Globus pallidus (tissue), 1 donor: ENCODE data around the gene AKR1D1.
"Not testable (repeated sequence)": the region's sequence is repeated elsewhere in the genome, so short reads cannot be mapped to it uniquely, and the experiment has no call there.

Source experiments
- DNase-seq: peaks from one replicate; pipeline ENCODE4 v3.0.0-alpha.2; 2015; ENCODE audit warnings: low spot score

The AKR1D1 gene, protein sequence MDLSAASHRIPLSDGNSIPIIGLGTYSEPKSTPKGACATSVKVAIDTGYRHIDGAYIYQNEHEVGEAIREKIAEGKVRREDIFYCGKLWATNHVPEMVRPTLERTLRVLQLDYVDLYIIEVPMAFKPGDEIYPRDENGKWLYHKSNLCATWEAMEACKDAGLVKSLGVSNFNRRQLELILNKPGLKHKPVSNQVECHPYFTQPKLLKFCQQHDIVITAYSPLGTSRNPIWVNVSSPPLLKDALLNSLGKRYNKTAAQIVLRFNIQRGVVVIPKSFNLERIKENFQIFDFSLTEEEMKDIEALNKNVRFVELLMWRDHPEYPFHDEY

DNA sequence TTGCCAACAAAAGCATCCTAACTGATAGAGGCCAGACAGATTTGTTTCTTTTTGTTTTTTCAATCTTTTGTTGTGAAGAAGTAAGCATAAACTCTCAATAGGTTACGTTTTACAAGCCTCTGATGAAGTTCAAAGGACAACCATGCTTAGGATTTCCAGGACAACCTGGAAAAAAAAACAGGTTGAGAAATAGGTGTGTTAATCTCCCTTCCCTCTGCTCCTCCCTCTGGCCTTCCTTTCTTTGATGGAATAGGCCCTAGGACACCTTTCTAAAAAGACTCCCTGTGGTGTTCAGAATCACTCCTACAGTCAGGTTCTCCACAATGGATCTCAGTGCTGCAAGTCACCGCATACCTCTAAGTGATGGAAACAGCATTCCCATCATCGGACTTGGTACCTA is at the start of gene AKR1D1:
Gene AKR1D1, plus strand, starts transcription at position 264 of the 400 bp plus-strand sequence. Its CDS starts 60 bp downstream, at position 324.
- no peak for DNase-seq

DNA sequence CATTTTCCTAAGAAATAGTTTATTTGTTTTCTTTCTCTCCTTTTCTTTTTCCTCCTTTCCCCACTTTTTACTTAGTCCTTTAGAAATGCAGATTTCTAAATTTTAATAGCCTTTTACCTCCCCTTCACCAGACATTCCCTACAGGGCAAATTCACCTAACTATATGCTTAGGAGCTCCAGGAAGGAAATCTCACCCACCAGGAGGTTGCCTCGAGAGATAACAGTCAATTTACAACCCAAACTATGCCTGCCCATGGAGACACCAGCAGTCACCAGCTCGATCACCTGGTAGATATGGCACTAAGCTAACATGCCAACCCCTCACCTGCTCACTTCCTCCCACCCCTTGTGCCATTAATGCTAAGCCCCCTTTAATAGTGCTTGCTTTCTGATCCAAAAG is 49.2 kb upstream of the AKR1D1 start:
- no peak for DNase-seq

DNA sequence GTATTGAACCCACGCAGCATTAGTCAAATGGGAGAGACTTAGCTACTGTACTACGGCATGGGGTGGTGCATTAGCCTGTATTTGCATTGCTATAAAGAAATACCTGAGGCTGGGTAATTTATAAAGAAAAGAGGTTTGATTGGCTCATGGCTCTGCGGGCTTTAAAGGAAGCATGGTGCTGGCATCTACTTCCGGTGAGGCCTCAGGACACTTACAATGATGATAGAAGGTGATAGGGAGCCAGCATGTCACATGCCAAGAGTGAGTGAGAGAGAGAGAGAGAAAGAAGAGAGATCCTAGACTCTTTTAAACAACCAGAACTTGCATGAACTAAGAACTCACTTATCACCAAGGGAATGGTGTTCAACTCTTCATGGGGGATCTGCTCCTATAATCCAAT is 47.1 kb upstream of the AKR1D1 start:
- no peak for DNase-seq

DNA sequence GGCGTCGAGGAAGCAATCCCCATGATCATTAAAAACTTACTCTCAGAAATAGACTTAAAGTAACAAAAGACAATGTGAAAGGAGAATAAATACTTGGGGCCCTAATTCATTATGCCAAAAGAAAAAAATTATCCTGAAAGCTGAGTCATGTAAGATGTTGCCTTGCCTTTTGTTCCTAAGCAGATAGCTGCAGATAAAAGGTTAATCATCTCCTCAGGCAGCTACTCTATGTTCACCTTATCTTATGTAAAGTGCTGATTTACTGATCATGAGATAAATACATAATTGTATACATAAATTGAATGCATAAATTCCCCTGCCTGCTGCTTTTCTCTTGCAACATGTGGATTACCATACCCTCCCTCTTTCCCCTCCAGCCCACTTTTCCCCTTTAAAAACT is 46.3 kb upstream of the AKR1D1 start:
- DNase-seq: no peak

DNA sequence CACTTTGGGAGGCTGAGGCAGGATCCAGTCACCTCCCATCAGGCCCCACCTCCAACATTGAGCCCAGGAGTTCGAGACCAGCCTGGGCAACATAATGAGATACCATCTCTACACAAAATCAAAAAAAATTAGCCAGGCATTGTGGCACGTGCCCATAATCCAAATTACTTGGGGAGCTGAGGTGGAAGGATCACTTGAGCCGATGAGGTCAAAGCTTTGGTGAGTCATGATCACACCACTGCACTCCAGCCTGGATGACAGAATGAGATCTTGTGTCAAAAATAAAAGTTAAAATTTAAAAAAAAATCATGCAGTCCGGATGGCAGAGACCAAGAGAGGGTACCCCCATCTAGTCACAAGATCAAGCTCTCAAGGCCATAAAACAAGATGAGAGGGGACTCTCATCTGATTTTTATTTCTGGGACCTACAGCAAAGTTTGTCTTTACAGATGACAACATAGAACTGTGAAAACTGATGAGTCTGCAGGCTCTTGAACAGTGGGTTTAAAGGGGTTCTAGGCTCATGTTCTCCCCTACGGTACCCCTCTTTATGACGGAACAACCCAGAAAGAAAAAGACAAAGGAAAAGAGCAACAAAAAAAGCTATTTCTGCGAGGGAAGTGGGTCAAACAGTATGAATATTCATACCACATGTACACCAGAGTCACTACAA is 45.4 kb upstream of the AKR1D1 start:
- no peak for DNase-seq

DNA sequence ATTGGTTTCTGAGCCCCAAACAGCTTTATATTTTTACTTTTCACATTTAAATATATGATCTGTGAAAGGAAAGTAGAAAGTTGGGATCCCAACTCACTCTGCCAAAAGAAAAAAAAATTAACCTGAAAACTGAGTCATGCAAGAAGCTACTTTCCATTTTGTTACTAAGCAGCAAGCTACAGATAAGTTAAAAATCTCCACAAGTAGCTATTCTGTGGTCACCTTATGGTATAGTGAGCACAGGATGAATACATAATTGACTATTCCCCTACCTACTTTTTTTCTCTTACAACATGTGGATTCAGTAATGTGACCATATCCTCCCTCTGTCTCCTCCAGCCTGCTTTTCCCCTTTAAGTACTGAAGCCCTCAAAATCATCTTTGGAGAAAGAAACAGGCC is 44.1 kb upstream of the AKR1D1 start:
- no peak for DNase-seq

DNA sequence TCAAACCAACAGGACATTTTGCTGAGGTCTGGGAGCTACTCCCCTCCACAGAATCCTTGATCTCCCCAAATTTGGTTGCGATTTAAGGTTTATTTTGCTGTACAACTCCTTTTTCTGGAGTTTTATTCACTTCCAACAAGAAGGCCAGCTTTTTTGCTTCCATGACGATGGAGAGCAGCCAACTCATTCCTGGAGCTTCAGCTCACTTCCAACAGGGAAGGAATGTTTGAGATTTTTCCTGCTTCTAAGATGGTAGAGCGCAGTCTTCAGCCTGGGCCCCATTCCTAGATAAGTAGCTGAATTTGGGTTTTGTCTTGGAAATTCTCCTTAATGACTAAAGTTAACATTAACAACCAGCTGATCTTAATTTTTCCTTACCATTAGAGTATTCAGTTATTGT is 43.5 kb upstream of the AKR1D1 start:
- no peak for DNase-seq

DNA sequence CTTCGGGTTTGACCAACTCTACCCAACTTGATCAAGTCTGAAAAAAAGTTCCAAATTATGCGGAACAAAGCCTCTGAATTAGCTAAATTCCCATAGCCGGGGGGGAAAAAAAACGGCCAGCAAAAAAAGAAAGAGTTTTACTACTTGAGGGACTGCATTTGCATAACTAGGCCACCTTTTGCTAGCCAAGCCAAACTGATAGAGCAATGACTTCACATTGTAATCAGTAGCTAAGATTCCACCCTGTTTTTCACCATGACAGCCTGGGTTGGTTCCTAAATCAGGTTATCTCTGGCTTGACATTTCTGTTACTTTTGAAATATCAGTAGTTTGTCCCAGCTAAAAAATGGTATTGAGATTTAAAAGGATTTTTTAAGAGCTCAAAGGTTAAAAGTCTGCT is 43.0 kb upstream of the AKR1D1 start:
- no peak for DNase-seq

DNA sequence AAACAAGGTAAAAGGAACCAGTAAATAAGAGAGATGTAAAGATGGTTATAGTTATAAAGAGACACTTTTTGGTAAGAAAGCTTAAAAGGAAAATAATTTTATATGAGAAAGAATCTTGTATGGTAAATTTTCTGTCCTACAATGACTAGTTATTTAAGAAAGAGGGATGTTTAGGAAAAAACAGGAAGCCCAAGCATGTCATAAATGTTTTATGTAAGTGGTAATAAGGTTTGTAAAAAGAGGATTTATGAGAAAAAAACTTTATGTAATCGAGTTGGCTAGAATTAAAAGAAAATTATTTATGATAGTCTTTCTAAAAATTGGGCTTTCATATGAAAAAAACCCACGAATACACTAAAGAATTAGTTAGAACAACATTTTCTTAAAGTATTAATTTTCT is 40.1 kb upstream of the AKR1D1 start:
- no peak for DNase-seq

DNA sequence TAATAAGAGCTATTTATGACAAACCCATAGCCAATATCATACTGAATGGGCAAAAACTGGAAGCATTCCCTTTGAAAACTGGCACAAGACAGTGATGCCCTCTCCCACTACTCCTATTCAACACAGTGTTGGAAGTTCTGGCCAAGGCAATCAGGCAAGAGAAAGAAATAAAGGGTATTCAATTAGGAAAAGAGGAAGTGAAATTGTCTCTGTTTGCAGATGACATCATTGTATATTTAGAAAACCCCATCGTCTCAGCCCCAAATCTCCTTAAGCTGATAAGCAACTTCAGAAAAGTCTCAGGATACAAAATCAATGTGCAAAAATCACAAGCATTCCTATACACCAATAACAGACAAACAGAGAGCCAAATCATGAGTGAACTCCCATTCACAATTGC is 36.2 kb upstream of the AKR1D1 start:
- not testable (repeated sequence) for DNase-seq

DNA sequence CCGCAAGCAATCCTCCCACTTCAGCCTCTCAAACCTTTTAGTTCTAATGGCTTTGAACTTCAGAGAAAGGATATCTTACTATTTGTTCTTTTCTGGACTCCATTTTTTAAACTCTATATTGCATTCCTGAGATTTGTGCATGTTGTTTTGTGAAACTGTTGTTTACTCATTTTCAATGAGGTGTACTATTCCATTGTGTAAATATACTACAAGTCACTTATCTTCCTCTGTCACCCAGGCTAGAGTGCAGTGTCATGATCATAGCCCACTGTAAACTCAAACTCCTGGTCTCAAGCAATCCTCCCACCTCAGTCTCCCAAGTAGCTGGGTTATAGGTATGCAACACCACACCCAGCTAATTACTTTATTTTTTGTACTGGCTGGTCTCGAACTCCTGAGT is 31.4 kb upstream of the AKR1D1 start:
- DNase-seq: no peak

DNA sequence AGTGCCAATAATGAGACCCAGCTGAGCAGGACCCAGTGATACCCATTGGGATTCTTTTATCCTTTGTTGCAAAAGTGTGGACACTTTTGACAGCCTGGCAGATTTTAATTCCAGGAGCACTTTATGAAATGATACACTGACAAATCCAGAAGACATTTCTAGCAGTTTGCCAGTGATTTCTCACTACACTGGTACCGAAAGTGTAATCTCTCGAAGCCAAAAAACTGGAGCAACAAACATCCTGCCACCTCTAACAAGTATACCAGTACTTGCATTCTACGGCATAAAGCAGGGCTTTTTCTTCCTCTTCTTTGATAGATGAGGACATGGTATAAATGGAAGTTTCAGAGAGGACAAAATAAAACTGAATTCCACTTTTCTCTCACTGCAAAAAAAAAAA is 28.4 kb upstream of the AKR1D1 start:
- DNase-seq: no peak

DNA sequence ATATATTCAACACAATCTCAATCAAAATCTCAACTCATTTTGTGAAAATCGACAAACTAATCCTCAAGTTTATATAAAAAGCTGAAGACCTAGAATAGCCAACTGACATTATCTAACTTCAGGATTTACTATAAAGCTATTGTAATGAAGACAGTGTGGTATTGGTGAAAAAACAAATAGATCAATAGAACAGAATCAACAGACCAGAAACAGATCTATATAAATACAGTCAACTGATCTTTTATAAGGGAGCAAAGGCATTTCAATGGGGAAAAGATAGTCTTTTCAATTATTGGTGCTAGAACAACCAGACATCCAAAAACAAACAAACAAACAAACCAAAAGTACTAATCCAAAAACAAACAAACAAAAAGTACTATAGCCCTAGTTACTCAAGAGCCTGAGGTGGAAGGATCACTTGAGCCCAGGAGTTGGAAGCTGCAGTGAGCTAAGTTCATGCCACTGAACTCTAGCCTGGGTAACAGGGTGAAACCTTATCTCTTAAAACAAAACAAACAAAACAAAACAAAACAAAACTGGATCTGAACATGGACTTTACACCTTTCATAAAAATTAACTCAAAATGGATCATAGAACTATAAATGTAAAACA is 26.6 kb upstream of the AKR1D1 start:
- DNase-seq: no peak

DNA sequence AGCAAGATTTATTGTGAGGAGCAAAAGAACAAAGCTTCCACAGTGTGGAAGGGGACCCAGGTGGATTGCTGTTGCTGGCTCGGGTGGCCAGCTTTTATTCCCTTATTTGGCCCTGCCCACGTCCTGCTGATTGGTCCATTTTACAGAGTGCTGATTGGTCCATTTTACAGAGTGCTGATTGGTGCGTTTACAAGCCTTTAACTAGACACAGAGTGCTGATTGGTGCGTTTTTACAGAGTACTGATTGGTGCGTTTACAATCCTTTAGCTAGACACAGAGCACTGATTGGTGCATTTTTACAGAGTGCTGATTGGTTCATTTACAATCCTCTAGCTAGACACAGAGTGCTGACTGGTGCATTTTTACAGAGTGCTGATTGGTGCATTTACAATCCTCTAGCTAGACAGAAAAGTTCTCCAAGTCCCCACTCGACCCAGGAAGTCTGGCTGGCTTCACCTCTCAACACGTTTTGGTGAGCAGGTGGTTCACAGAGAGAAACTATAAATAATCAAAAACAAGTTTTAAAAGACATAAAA is 24.5 kb upstream of the AKR1D1 start:
- not testable (repeated sequence) for DNase-seq

DNA sequence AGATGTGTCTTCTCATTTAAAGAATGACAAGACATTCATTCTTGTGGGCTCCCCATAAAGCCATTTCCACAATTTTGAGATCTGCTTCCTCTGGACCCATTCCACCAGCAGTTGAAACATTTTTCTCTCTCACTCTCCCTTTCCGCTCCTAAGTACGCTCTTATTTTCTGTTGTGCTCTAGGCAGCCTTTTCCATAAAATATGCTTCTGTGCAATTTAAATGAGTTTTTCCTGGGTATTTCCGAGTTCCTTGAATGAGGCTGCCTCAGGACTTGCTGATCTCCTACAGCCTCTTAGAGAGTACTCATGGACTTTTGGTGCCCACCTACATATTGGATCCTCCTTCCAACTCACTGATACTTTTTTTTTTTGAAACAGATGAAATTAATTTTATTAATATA is 23.6 kb upstream of the AKR1D1 start:
- no peak for DNase-seq

DNA sequence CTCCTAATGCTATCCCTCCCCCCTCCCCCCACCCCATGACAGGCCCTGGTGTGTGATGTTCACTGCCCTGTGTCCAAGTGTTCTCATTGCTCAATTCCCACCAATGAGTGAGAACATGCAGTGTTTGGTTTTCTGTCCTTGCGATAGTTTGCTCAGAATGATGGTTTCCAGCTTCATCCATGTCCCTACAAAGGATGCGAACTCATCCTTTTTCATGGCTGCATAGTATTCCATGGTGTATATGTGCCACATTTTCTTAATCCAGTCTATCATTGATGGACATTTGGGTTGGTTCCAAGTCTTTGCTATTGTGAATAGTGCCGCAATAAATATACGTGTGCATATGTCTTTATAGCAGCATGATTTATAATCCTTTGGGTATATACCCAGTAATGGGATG is 20.6 kb upstream of the AKR1D1 start:
- DNase-seq: not testable (repeated sequence)

DNA sequence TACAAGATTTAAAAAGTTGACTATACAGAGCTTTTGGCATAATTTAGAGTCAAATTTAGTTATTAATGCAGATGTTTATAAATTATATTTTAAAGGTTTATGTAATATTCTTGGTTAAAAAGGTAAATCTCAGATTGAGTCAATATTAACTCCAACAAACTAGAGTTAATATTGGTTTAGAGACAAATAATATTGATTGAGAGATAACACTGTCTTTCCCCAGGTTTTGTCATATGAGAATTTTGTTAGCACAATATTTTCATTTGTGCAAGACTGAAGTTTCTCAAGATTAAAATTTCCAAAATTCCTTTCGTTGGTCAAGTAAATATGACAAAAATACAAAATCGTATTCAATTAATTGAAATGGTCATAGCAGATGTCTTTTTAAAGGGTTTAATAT is 12.9 kb upstream of the AKR1D1 start:
- no peak for DNase-seq

DNA sequence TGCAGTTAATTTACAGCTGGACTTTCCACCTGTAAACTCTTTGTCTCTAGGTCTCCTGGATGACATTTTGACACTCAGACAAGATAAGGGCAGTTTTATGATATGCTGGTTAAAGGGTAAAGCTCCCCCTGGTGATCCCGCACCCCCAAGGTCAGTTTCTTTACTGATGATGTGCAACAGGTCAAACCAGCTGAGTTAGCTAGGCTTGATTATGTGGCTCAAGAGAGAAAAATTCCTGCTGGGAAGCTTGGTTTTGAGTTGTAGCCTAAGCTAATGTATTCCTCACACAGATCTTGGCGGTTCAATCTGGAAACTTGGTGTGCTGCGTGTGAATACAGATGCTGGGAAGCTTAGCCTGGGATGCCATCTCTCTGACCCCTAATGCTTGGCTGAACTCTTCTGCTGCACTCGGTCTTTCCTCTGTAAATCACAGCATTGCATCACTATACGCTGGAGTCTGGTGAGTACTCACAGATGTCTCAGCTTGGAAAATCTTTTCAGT is 11.4 kb upstream of the AKR1D1 start:
- no peak for DNase-seq

DNA sequence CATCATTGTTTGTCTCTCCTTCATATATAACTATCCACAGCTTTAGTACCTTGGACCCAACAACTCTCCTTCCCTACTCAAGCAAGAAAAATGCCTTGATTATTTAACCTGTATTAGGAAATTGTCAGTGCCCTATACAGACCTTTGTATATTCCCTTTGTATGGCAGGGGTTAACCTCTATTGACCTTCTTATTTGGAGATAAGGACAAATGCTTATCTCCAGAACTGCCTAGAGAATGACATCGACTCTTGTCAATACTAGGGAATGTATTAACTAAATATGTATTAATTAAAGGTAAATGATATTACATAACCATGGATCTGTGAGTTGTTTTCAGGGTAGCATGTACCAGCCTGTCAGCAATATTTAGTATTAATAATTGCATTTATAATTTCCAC is 10.4 kb upstream of the AKR1D1 start:
- no peak for DNase-seq

DNA sequence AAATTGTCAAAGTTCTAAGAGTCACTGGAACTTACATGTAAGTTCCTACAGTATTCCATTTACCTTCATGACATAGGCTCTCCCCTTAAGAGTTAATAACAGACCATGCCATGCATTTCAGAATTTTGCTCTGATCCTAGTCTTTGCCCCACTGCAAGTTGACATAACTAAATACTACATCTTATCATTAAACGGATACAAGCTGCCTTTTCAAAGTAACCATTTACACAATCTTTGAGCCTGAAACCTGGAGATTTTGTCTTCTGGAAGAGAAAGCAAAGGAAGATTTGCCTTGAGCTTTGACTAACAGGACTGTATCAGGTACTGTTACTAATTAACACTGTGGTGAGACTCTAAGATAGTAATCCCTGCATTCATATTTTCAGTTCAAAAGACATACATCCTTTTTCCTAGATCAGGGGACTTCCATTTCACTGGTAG is 9.3 kb upstream of the AKR1D1 start:
- no peak for DNase-seq

DNA sequence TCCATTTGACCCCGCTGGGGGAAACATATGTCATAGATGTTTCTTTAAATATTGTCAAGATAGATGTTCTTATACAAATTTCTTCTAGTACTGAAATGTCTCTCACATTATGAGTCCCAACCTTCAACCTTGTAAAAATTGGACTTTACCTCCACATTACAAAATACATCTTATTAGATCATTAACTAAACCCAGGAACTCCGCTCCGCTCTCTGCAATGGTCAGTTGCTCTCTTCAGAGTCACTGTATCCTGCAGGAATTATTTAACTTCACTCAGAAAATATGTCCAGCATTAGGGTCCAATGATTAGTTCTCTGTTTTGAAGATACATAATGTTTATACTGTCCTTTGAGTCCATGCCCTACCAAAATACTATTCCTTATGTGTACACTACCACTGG is 8.5 kb upstream of the AKR1D1 start:
- no peak for DNase-seq

DNA sequence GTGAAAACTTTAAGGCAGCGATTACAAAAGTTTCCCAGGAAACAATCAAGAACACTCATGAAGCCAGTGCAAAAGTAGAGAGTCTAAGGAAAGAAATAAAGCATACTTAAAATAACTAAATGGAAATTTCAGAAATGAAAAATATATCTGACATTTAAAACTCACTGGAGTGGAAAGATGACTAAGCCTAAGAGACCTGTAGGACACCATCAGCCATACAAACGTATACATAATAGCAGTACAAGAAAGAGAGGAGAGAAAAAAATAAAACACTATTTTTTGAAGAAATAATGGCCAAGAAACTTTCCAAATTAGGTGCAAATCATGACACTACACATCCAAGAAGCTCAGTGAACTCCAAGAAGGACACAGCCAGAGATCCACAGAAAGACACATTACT is 5.4 kb upstream of the AKR1D1 start:
- DNase-seq: no peak

DNA sequence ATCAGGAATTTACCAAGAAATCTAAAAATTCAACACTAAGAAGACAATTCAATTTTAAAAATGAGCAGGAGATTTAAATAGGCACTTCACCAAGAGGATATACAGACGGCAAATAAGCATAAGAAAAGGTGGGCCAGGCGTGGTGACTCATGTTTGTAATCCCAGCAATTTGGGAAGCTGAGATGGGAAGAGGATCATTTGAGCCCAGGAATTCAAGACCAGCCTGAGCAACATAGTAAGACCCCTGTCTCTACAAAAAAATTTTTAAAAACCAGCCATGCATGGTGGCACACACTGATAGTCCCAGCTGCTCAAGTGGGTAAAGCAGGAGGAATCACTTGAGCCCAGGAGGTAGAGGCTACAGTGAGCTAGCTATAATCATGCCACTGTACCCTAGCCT is 3.5 kb upstream of the AKR1D1 start:
- DNase-seq: no peak
